ENCODE data around the gene FBF1.

FBF1 gene

DNA sequence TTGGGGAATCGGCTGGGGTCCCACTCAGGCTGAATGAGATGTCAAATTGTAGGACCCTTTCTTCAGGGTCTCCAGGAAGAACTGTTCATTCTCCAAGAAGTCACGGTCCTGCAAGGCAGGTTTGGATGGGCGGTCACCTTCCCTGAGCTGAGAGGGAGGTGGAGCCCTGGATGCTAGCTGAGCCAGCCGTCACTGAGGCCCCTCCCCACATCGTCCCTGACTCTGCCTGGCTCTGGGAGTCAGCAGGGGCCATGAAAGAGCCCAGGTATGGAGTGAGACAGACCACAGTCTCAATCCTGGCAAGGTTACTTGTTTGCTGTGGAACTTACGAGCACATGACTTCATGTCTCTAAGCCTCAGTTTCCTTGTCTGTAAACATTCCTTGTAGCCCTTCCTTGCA, 30.1 kb downstream of the FBF1 start:
- DNase-seq, result no peak

DNA sequence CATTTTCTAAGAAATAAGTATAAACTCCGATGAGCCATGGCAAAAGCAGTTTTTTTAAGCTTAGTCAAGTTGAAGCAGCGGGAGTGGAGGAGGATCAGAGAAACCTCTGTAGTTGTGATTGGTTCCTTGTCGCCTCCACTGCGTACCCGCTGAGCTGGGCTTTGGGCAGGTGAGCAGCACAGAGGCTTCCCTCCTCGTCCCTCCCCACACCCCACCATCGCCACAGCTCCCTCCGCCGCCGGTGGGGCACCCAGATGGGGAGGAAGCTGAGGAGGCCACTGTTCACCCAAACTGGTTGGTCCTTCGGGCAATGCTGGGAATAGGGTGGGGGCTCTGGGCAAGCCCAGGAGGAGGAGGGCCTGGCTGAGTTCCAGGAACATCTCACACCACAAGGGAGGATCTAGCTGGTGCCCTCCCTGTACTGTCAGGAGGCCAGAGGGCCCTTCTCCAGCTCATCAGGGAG, 31.0 kb downstream of the FBF1 start:
- DNase-seq, result no peak

DNA sequence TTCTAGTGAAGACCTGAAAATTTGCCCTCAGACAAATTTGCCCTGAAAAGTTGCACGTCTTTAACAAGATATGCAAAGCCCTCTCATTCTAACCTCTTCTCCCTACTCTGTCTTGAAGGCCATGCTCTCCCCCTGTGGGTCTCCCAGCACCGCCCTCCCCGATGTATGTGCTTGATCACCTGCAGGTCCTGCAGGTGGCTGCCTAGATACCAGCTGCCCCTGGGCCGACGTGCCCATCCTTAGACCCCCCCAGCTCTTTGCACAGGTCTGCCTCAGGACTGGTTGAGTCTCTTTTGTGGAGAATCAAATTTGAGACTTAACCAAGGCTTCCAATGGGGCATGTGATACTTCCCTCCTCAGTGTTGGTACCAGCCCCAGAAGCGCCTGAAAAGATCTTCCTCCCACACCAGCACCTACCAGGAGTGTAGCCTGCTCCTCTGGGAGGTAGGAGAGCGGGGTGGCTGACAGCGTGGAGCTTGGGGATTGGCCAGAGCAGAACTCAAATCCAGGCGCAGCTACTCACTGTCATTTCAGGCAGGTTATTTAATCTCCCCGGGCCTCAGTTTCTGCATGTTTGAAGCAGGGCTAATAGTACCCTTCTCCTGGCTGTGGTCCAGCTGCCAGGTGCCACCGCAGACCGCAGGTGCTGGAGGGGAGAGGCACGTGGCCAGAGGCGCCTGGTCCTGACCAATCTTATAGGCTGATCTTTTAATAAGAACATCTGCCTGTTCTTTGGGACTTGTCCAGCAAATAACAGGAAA, 31.6 kb downstream of the FBF1 start:
- DNase-seq, result peak; percentile 64

DNA sequence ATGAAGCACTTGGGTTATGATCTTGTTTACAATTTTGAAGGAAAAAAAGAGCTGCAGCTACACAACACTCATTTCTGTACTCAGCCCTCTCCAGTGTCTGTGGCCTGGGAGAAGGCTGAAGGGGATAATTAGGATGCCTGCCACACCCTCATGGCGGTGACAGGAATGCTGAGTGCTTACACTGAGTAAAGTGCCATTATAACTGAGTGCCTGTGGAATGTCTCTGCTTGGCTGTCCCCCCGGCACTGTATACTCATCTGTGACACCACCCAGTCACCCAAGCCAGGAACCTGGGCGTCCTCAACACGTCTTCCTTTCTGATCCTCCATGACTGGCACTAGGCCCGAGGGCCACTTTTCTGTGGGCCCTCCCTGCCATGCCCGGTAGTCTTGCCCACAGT, 32.6 kb downstream of the FBF1 start:
- no peak for DNase-seq

DNA sequence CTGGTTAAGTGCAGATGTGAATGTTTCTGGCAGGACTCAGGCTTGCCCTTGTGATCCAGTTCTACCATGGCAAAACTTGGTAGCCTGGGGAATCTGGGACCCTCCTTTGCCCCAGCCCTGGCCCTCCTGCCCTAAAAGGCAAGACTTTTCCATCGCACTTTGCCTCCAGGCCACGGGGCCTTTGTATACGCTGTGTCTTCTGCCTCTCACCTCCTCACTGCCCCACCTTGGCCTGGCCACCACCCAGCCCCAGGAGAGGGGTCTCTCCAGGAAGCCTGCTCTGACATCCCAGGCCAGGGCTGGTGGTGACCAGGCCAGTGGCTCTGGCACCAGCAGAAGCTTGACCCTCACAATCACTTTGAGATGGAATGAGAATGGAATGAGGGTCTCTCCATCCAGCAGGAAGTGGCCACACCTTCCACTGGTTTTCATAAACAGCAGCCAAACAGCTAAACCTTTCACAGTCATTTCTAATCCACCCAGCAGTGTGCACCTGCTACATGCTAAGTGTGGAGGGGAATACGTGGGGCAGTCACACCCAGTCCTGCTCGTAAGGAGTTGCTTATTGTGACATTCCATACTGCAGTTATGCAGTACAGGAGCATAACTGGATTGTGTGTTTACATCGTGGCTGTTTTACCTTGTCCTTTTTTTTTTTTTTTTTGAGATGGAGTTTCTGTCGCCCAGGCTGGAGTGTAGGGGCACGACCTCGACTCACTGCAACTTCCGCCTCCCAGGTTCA, 34.5 kb downstream of the FBF1 start:
- DNase-seq, result no peak

DNA sequence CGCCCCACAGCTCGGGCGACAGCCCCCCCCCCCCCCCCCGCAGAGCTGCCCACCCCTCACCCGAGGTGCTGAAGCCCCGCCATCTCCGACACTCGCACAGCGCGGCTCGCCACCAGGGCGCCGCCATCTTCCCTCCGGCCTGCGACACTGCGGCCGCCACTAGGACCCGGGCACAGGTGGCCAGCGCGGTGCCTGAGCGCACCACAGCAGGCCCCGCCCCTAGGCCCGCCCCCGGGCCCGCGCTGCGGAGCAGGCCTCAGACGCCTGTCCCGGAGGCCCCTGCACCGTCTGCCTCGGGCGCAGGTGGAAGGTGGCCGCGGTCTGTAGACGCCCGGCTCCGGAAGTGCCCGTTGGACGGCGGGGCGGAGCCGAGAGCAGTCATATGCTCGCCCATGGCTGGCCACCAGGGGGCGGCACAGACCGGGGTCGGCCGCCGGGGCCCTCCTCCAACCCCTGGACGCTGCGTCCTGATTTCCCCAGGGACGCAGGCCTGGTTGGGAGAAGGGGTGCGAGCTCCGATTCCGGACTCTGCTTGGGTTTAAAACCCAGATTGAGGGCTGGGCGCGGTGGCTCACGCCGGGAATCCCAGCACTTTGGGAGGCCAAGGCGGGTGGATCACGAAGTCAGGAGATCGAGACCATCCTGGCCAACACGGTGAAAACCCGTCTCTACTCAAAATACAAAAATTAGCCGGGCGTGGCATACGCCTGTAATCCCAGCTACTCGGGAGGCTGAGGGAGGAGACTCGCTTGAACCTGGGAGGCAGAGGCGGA, 35.9 kb downstream of the FBF1 start, which contains the start of gene MRPL38:
Gene MRPL38 (minus strand): TSS at position 136 of the 773 bp plus-strand sequence. CDS start 9 bp downstream, at position 127.
- DNase-seq, result peak; percentile 83

DNA sequence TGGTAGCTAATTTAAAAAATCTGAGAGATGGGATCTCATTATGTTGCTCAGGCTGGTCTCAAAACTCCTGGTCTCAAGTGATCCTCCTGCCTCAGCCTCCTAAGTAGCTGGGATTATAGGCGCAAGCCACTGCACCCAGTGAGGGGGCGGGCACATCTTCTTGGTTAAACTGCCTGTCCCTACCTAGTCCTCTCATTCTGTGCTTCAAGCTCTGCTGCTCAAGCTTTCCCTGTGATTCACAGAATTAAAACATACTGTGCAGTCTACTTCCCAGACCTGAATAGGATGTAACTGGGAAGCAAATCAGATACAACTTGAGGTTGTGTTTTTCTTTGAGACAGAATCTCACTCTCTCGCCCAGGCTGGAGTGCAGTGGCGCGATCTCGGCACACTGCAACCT, 38.4 kb downstream of the FBF1 start:
- DNase-seq, result no peak

DNA sequence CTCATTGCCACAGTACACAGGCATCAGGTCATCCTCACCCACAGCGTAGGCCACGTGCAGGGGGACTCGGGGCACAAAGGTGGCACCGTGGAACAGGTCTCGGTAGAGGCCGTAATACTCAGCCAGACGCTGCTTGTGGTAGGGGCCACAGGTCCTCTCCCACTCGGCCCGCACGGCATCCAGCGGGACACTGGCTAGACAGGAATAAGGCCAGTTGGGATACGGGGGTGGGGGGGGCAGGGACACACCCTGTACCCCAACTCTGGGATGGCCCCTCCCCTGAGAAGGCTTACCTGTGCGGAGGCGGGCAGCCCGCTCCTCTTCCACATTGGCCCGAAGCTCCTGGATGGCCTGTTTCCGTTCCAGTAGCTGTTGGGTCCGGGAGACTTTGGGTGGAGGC, 39.1 kb downstream of the FBF1 start:
- no peak for DNase-seq

DNA sequence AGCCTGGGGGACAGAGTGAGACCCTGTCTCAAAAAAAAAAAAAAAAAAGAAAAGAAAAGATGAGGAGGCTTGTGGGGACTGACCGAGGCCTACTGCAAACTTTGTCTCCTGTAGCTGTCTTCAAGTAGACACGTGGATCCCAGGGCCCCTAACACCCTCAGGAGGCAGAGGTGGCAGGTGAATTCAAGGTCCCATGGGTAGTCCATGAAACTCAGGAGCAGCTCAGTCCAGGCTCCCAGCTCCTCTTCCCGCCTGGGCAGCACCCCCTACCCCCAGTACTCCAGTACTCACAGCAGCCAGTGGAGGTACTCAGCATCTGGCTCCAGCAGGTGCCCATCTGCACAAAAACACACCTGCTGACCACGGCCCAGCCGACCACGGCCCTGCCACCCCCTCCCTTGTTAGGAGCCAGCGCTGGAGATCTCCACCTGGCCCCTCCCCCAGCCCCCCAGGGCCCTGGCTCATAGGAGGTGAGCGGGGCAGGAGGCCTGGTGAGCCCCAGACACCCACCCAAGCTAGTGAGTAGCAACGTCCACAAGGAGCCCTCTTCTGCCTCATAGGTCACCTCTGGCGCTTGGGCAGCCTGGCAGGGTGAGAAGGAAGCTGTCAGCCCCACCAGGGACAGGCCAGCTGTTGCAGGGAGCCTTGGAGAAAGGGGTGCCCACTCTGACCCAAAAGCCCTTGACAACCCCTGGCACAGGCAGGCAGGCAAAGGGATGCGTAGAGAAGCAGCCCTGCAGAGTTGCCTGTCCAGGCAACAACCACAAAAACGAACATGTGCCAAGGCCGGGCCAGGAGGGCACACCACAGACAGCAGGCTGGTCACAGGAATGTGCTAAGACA, 39.9 kb downstream of the FBF1 start:
- no peak for DNase-seq

DNA sequence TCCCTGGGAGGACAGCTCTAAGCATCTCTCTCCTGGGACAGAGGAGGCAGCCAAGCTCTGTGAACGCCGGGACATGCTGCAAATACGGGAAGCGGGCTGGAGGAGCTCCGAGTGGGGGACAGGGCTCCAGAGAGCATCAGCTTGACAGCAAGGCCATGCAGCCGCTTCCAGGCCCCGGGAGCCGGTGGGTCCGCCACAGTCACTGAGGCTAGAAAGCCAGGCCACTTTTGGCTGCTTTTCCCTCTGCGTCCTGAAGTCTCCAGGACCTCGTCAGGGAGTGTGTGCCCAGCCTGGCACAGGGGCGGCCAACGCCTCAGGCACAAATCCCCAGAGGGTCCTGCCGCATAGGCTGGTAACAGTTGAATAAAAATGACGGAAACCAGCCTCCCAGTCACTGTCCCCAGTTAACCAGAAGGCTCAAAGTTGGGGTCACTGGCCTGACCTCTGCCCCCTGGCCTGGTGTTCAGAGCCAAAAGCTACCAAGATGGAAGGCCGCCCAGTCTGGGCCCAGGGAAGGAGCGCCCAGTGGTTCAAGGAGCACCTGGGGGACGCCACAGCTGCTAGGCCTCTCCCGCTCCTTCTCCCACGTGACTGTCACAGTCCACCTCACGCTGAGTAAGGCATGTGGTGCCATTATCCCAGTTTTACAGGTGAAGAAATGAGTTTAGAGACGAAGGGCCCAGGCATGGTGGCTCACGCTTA, 40.9 kb downstream of the FBF1 start:
- DNase-seq, result no peak

DNA sequence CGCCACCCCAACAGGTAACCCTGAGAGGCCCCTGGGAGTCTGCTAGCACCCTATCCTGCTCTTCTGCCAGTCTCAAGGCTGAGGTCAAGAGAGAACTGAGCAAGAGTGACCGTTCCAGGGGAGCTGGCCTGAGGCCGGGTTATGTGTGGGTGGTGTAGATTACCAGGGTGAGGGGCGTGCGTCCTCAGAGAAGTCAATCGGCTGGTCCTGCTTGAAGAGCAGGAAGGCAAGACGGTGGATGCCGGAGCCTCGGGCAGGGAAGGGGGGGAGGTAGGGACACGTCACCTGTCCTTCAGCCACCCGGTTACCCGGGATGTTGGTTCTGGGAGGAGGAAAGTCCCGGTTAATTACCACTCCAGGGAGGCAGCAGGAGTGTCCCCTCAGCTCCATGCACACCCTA, 41.5 kb downstream of the FBF1 start:
- no peak for DNase-seq

DNA sequence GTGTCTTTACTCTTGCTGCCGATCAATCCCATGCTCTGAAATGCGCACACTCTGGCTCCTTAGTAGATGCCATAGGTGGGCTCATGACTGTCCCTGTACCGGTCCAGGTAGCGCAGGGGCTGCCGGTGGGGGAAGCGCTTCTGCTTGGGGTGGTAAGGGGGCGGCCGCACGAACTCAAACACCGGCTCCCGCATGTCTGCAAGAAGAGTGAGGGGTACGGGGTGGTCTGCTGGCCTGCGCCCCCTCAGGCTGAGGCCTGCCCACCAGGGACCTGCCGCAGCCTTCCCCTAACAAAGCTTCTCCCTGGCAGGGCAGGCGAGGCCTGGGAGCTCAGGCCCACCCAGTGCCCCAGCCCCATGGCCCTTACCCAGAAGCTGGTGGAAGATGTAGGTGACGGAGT, 42.1 kb downstream of the FBF1 start:
- DNase-seq, result no peak

DNA sequence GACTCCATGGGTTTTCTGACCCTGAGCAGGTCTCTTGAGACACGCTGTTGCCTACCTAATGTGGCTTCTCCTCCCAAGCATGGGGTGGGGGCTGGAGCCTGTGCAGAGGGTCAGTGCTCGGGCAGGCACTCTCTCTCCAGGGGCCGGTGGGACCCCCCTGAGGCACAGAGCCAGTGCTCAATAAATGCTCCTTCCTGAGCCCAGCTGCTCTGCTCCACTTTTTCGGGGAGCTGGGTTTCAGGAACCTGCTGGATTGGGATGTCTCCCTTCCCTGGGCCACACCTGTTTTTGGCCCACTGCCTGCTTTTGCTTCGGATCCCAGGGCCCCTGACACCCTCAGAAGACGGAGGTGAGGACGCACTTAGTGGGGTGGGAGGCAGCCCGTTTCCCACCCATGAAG, 42.8 kb downstream of the FBF1 start:
- no peak for DNase-seq

DNA sequence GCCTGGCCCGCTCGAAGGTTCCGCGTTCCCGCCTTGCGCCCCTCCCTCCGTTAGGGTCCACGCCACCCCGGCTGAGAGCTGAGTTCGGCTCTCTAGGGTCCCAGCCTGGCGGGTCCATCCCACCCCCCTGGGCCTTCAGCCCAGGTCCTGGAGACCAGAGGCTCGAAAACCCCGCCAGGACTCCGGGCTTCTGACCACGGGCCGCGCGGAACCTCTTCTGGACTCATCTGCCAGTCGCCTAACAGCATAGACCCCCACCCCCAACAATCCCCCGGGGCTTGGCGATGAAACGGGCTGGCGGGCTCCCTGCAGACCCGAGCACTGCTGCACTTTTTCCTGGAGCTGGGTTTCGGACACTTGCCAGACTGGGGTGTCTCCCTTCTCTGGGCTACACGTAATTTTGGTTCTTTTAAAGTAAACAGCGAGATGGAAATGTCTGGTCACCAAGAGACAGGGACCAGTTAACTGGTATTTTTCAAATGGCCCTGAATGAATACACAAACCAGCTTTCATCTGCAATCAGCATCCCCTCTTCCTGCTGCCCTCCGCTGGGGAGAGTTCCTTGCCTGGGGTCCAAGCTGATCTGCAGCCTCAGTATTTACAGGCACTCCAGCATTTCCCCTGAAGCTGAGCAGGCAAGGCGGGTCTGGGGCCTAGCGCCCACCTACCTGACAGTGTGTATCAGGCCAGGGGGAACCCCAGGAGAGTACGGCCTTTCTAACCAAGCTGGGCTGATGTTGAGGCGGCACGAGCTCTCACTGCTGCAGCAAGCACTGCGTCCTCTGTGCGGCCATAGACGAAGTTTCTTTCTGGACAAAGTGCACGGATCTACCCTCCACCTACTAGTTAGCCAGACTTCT, 43.5 kb downstream of the FBF1 start:
- DNase-seq, result no peak

DNA sequence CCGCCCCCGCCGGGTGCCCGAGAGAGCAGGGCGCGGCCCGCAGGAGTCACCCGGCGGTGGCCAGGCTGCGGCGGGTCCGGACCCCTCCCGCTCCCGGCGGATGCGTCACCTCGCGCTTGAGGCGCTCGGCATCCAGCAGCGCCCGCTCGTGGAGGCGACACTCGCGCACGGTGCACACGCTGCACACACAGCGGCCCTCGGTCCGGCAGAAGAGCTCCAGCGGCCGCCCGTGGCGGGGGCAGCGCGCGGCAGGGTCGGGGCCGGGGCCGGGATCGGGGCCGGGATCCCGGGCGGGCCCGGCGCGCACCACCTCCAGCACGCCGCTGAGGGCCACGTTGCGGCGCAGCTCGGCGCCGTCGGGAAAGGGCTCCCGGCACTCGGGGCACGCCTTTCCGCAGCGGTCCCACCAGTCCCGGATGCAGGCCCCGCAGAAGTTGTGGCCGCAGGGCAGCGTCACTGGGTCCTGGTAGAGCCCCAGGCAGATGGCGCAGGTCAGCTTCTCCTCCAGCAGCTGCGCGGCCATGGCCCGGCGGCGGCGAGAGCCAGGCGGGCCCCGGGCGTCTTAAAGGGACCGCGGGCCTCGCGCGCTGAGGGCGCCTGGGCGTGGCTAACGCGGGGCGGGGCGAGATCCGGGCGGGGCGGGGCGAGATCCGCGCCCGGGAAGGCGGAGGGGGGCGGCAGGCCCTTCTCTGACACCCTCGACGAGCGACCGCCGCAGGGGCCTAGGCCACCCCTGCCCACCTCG, 44.3 kb downstream of the FBF1 start, which contains the start of gene TRIM65:
Gene TRIM65 (minus strand): TSS at position 537 of the 745 bp plus-strand sequence. CDS start 14 bp downstream, at position 523.
- peak; percentile 41 for DNase-seq

DNA sequence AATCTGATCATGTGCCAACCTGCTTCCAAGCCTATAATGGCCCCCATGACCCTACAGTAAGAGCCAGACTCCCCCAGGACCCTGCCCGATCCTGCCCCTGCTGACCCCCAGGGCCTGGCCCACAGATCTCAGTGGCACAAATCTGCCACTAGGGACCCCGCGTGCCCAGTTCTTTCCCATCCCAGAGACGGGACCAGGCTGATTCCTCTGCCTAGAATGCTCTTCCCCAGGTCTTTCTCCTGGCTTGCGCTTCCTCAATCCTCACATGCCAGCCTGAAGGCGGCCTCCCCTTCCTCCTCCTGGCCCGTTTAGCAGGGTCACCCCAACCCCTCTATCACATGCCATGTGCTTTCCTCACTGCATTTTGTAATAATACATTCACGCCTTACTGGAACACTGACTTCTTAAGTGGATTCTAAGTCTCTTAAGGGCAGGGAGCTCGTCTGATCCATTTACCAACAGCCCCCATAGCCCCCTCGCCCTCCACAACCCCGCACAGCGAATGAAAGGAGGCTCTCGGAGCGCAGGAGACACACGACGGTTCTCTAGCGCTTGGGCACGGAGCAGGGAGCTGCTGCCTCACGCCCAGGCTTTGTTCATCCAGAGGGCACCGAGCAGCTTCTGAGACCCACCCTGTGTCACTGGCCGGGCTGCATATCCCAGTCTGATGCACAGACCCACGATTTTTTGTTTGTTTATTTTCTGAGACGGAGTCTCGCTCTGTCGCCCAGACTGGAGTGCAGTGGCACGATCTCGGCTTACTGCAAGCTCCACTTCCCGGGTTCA, 45.3 kb downstream of the FBF1 start:
- no peak for DNase-seq

DNA sequence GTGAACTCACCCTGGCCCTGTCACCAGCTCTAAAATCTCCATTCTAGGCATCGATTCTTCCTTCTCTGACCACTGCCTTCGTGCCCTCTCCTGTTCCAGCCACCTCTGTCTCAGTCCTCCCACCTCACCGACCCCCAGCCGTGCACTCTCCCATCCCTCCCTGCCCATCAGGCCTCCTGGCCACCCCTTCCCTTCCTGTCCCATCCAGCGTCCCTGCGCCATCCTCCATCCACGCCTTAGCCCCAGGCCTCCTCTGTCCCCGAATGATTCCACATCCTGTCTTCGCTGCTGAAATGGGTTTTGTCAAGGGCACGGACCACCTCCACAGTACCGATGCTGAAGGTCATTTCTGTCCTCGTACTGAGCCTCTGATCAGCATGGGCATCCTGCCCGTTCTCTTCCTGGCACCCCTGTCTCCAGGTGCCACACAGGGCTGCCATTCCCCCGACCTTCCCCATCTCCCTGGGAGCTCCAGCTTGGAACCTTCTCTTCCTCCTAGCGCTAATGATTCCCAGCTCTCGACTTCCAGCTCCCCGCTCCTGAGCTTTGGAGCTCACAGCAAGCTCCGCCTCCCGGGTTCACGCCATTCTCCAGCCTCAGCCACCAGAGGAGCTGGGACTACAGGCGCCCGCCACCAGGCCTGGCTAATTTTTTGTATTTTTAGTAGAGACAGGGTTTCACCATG, 46.7 kb downstream of the FBF1 start:
- DNase-seq, result no peak

DNA sequence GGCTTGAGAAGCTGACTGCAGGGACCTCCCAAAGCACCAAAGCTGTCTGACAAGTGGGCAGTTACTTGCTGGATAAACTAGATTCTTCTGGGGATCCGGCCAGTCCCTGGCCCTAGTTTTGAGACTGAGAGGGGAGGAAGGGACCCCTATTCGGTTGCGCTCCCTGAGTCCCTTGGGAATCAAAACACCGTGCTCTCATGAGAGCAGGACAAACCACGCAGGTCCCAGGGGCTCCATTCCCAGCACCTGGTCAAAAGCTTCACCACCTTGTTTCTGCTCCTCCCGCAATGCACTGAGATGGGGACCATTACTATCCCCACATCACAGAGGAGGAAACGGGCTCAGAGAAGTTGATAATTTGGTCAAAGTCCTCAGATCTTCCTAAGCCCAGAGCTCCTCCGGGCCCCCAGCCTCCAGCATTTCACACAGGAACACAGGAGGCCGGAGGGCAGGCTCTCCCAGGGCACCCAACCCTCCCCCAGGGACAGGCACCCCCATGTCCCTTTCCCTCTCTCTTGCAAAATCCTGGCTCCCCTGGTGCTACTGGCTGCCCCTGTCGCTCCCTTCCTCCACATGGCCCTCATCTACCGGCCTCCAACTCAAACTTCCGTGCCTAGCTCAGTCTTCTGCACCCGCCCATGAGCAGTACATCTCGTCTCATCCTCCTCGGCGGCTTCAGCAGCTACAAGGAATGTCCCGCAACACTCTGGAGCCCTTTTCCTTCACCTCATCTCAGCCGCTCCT, 47.4 kb downstream of the FBF1 start:
- DNase-seq, result no peak

Data from NCI-H1417 treated with DMSO at 0.1 percent for 48 hours (cell line).